22Rv1 (cell line): ENCODE results near the gene SCTR.

ENCODE experiments used
- ZFX ChIP-seq: fragments of 450-650 bp; IDR thresholded peaks from 2 replicates; pipeline ENCODE4 v1.6.1; 2017; ENCODE audit warnings: antibody characterized with exemption, borderline replicate concordance
- TF ChIP-seq, protein P1 (sequence below): fragments of 450-650 bp; IDR thresholded peaks from 2 replicates; pipeline ENCODE4 v1.5.1; 2017; ENCODE audit warnings: mild to moderate bottlenecking

DNA sequence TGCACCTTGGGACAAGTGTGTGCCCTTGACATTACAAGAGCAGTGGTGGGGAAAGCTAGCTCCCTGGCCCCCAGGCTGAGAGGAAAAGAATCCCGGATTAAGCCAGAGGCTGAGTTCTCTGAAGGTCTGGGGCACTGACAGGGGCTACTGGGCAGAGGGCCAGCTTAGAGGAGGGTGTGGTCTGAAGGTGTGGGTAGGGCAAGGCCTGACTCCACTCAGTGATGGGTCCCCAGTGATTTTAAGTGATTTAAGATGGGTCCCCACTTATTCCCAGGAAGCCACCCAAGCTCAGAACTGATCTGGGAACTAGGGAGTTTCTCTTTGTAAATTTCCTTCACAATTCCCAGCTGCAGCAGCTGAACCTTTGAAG is 83.8 kb downstream of the SCTR start:
- TF ChIP-seq, protein P1, sequence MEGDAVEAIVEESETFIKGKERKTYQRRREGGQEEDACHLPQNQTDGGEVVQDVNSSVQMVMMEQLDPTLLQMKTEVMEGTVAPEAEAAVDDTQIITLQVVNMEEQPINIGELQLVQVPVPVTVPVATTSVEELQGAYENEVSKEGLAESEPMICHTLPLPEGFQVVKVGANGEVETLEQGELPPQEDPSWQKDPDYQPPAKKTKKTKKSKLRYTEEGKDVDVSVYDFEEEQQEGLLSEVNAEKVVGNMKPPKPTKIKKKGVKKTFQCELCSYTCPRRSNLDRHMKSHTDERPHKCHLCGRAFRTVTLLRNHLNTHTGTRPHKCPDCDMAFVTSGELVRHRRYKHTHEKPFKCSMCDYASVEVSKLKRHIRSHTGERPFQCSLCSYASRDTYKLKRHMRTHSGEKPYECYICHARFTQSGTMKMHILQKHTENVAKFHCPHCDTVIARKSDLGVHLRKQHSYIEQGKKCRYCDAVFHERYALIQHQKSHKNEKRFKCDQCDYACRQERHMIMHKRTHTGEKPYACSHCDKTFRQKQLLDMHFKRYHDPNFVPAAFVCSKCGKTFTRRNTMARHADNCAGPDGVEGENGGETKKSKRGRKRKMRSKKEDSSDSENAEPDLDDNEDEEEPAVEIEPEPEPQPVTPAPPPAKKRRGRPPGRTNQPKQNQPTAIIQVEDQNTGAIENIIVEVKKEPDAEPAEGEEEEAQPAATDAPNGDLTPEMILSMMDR: no peak
- no peak for TF ChIP-seq ZFX
